CD4-positive, alpha-beta T cell treated with Interleukin-17A for 1 hour (primary cell): ENCODE data around the gene COX15.
A peak's percentile ranks its signal among the peaks of the same experiment; 100 is the strongest.
"Not testable (repeated sequence)": the region's sequence is repeated elsewhere in the genome, so short reads cannot be mapped to it uniquely, and the experiment has no call there.

ENCODE experiments used
- DNase-seq: peaks from one replicate; pipeline ENCODE4 v3.0.0-alpha.2; 2020

COX15 gene

DNA sequence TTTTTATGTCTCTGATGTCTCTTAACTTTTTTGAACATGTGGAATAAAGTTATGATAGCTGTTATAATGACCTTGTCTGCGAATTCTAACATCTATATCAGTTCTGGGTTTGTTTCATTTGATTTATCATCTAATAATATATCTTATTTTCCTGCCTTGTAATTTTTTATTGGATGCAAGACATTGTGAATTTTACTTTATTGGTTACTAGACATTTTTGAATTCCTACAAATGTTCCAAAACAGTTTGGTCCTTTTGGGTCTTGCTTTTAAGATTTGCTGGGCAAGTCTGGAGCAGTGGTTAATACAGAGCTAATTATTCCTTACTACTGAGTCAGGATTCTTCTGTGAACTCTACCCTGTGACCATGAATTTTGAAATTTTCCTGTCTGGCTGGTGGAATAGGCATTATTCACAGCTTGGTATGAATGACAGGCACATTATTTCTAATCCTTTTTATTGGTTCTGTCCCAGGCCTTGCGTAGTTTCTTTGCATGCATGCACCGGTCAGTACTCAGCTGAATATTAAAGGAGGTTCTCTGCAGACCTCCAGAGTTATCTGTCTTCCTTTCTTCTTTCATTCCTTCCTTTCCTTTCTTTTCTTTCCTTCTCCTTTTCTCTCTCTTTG, 9.1 kb upstream of the COX15 start:
- no peak for DNase-seq

DNA sequence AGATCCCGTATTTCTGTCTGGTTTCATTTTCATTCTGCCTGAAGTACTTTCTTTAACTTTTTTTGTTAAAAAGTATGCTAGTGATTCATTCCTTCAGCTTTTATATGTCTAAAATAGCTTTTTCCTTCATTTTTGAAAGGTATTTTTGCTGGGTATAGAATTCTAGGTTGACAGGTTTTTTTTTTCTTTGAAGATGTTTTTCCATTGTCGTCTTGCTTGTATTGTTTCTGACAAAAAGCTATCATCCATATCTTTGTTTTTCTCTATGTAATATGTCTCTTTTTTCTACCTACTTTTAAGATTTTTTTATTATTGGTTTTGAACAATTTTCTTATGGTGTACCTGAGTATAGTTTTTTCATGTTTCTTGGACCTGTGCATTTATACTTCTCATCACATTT, 8.3 kb upstream of the COX15 start:
- no peak for DNase-seq

DNA sequence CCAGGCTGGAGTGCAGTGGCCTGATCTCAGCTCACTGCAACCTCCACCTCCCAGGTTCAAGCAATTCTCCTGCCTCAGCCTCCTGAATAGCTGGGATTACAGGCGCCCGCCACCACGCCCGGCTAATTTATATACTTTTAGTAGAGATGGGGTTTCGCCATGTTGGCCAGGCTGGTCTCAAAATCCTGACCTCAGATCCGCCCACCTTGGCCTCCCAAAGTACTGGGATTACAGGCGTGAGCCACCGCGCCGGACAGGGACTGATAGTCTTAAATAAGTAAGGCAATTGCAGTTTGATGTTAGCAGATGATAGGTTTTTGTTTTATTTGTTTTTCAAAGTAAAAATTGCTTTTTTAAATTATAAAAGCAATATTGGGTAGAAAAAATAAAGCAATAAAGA, 2.2 kb upstream of the COX15 start:
- not testable (repeated sequence) for DNase-seq

DNA sequence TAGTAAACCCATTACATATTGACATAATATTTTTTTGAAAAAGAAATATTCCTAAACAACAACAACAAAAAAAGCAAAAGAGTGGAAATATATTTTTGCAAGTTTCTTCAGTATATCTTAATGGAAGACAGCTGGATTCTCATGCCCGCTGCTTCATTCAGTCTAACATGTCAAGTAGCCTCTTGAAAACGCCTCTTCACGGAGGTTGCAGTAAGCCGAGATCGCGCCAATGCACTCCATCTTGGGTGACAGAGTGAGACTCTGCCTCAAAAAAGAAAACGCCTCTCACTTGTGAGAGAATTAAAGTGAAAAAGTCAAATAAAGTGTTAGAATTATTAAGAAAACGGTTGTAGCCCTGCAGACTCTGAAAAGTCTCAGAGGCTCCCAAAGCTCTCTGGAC, 1.4 kb upstream of the COX15 start:
- DNase-seq: no peak

DNA sequence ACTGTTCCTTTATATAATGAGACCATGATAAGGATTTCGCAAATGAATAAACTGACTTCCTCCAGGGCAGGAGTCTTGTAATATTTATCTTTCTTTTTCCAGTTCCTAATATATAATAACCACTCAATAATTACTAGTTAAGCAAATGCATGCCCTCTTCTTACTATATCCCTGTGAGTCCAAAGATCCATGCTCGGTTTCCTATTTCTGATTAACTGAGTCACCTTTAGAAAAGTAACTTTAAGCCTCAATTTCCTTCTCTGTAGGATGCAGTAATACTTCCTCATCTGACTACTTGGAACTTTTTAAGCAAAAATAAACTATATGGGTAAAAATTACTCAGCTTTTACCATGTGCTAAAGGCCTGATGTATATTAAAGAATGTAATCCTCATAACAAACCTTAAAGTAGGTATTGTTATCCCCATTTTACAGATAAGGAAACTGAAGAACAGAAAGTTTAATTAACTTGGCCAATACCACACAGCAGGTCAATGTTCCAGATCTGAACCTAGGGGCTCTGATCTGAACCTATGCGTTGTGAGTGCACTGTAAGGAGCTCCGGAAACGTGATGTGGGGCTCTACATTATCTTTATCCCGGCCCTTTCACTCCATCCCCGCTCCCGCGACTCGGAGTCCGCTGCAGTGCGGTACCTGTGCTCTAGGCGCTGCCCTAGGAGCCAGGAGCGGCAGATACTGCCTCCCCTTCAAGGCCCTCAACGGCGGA, 458 bp downstream of the COX15 start:
- DNase-seq: no peak

DNA sequence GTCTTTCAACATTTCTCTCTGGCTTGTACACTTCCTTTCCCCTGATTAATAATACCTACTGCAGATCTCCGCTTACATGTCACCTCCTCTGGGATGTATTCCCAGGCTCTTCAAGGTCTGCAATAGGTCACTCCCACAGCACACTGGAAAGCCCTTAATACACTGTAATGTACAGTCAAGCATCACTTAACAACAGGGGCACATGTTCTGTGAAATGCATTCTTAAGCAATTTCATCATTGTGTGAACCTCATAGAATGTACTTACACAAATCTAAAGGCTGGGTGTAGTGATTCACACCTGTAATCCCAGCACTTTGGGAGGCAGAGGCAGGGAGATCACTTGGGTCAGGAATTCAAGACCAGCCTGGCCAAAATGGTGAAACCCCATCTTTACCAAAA, 1.9 kb downstream of the COX15 start:
- no peak for DNase-seq

DNA sequence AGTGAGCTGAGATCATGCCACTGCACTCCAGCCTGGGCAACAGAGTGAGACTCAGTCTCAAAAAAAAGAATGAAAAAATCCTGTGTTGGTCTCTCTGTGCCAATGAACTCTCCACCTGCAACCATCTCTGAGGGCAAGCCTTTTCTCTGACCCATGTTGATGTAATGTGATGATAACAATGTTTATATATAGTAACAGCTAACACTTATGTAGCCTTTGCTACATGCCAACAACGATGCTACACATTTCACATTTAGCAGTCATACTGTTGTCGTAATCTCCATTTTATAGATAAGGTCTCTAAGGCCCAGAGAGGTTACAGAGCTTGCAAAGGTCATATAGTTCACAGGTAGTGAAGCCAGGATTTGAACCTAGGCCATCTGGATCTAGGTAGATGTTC, 11.5 kb downstream of the COX15 start:
- no peak for DNase-seq

DNA sequence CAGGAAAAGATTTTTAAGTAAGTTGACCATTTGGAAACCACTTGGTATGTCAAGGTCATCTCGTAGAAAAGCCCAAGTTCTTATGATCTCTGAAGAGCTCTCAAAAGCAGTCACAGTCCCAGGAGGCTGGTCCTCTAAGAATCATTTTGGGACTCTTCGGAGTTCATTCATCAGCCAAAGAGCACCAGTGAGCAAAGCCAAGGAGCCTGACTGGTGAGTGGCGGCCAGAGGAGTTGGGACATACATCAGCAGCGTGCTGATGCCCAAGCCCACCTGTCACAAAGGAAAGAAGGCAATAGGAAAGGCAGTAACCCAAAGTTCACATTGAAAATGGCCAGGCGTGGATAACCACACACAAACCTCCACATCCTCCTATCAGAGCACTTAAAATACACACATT, 17.5 kb downstream of the COX15 start:
- no peak for DNase-seq

DNA sequence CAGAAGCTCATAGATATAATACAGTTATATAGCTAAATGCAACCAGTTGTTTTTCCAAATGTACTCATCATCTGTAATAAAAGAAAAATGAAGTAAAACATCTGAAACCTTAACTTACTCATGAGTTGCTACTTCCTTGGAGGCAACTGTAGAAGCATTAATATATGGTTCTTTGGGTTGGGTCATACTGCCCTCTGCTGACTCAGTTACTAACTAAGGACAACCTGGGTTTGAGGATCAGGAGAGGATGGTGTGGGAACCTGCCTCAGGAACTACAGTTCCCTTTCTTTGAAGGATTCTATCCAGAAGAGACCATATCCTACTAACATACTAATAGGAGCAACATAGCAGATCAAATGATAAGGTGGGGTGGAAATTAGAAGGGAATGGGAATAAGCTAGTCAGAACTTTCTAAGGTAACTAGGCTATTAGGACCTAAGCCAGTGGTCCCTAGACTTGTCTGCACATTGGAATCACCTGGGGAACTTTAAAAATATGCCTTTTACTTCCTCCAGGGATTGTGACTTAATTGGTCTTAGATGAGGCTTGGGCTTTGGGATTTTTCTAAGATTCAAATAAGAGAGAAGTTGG, 20.7 kb downstream of the COX15 start:
- peak; percentile 56 for DNase-seq

DNA sequence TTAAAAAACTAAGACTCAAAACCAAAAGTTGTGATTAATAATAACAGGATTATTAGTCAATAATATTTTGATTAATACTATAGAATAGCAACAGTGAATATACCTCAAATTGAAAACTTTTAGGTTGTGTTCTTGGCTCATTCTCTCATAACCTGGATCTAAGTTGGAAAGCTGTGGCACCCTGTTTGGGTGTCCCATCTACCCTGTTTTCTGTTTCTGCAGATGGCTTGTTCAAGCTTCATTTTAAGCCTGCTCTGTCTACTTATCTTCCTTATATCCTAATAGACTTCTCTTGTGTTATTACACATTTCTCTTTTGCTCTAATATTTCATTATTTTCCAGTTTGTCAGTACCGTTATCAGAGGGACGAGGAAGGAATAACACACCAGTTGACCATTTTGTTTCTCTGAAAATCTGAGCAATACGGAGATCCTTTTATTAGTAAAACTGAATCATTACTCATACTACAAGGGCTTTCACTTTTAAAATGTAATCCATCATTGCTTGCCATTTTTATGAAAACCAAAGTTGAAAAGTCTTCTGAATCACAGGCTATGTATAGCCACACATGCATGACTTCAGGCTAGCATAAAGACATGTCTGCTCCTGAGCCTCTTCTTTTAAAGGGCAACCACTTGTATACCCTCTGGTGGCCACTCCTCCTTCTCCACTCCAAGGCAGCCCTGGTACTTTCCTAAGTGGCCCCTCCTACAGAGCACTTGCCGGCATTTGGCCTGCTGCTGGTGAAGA, 22.3 kb downstream of the COX15 start:
- DNase-seq: no peak

DNA sequence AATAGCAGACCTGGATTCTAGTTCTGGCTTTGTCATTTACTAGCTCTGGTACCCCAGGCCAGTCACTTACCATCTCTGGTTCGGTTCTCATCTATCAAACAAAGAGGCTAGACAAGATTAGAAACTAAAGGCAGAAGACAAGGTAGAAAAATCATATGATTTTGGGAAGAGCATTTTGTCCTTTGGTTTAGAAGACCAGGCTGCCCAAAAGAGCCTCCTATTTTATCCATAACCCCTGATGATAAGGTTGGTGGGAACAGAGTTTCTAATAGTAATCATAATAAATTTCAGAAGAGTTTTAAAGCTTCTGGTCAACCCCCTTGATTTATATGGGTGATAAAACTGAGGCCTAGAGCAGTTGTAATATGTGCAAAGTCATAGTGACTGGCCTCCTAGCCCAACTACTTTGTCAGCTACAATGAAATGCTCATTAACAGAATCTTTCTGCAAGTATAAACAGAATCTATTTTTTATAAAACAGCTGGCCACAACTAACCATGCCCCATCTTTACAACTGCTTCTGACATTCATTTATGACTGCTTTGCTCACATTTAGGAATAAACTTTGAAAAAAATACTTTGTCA, 23.4 kb downstream of the COX15 start:
- no peak for DNase-seq

DNA sequence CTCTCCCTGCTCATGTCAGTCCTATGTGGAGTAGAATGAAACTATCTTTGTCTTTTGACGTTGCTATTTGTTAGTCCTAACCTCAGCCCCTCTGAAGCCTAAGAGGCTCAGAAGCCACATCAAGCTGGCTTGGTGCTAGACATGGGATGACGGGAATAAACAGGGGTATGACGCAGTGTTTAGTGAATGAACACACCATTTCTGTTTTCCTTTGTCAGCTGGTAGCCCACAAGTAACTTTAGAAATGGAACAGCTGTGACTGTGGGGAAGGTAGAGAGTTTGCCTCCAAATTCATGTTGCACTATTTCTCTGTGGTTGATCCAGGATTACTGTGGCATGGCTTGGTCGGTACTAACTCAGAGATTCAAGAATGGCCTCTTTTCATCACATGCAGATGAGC, 31.3 kb downstream of the COX15 start:
- no peak for DNase-seq

DNA sequence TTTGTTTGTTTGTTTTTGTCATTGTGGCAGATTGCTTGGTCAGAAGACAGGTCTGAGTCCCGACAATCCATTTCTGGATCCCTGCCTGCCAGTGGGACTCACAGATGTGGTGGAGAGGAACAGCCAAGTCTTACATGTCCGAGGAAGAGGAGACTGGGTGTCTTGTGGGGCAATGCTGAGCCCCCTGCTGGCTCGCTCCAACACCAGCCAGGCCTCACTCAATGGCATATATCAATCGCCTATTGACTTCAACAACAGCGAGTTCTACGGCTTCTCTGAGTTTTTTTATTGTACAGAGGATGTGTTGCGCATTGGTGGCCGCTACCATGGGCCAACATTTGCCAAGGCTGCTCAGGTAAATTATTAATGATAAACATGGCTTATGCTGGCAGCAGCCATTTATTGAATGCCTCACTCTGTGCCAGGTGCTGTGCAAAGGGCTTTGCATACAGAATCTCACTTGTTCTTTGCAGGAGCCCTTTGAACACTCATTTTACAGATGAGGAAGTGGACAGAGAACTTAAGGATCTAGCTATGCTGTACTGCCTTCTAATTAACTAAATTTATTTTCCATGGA, 33.3 kb downstream of the COX15 start:
- no peak for DNase-seq

DNA sequence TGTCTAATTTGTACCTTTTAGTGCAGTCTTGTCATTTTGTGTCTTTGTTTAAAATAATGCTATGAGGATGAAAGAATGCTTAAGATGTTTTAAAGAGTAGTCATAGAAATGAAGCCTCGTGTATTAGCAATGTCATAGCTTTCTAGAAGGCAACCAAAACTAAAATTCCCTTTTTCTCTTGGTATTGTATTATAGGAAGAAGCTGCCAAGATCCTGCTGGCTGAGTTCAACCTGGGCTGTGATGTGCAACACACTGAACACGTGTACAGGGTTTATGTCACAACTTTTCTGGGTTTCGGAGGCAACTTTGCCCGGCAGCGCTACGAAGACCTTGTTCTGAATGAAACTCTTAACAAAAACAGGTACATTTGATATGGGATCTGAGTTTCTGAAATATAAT, 36.2 kb downstream of the COX15 start:
- DNase-seq: no peak

DNA sequence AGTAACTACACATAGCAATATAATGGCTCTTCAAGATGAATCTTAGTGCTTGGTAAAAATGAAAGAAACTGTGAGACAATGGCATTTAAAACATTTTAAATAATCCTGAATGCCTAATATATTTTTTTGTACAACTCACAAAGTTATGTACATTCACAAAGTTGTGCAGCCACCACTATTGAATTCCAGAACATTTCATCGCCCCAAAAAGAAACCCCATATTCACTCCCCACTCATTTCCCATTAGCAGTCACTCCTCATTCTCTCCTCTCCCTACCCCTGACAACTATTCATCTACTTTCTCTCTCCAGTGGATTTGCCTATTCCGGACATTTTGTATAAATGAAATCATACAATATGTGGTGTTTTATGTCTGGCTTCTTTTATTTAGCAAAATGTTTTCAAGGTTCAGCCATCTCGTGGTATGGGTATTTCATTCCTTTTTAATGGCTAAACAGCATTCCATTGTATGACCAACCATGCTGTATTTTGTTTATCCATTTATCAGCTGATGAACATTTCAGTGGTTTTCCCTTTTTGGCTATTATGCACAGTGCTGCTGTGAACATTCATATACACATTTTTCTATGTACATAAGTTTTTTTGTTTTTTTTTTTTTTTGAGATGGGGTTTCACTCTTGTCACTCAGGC, 37.9 kb downstream of the COX15 start:
- no peak for DNase-seq

DNA sequence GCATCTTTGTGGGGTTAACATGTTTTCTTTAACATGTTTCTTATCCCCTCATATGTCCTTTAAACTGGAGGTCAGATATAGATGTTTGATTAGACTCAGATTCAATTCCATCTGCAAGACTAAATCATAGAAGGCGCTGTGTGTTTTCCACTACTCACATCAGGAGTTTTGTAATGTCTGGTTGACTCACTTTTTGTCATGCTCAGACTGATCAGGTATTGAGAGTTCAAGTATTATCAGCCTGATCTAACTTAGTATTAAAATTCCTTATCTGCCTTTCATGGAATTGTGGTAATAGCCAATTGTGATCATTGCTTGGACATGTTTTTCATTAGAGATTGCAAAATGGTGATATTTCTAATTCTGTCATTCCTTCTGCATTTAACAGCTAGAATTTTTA, 42.5 kb downstream of the COX15 start:
- DNase-seq: no peak

DNA sequence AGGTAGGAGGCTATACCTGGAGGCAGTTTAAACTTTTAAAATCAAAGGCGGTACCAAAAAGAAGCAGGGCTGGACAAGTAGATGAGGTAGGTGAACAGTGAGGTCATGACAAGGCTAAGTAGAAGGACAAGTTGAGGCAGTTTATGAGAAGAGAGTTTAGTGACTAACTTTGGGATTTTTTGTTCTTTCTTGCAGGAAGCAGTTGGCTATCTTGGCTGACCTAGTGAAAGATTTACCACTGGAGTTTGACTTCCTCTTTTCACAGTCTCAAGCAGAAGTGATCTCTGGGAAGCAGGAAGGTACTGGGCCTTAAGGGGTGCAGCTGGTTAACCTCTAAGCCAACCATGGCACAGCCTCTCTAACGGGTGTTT, 46.3 kb downstream of the COX15 start:
- DNase-seq: peak; percentile 13

DNA sequence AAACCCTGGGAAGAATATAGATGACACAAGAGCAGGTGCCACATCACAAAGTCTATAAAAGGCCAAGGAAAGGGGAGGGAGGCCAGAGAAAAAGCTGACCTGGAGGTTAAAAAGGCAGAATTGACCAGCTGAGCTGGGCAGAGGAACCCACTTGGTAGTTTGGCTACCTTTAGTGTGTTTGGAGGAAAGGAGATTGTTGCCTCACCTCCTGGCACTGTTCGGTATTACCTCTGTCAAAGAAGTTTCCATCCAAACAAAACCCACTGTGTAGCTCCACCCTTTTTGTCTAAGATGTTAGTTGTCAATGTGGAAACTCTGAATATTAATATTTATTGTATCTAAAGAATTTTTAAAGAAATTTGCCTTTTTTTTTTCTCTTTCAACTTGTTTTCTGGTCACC, 49.2 kb downstream of the COX15 start:
- no peak for DNase-seq
